Calu3 (cell line): Measurements from ENCODE around the gene UBTF. TPM values are rescaled to one million over a fixed set of nuclear protein-coding genes. Genes with fewer than 3 reads are reported as not detected.

Experiments
- BruUV-seq: library from RNA; stranded (reverse); fragments of 400-500 nt; replicated peaks from 2 replicates; lab custom pipeline; 2021; lab: Mats Ljungman, UMichigan
- CTCF ChIA-PET: fragments of 300-600 bp; sonication (Branson Sonifier 250); formaldehyde crosslinking; loops from one replicate; lab custom pipeline; 2022; ENCODE audit warnings: antibody characterized with exemption; lab: Charles Lee
- DNase-seq: peaks from one replicate; pipeline ENCODE4 v3.0.0; 2022
- H3K27ac Mint-ChIP-seq: one replicate; pipeline ENCODE4 v1.8.0; 2022; ENCODE audit warnings: mixed read lengths; ENCODE audit not compliant: unreplicated experiment
- H3K27me3 Mint-ChIP-seq: one replicate; pipeline ENCODE4 v1.8.0; 2022; ENCODE audit warnings: mixed read lengths; ENCODE audit not compliant: unreplicated experiment
- H3K36me3 Mint-ChIP-seq: one replicate; pipeline ENCODE4 v1.8.0; 2022; ENCODE audit warnings: mild to moderate bottlenecking, moderate library complexity, mixed read lengths; ENCODE audit not compliant: insufficient read depth, unreplicated experiment
- H3K4me1 Mint-ChIP-seq: one replicate; pipeline ENCODE4 v1.8.0; 2022; ENCODE audit warnings: mild to moderate bottlenecking, low read depth, mixed read lengths; ENCODE audit not compliant: unreplicated experiment
- H3K4me3 Mint-ChIP-seq: one replicate; pipeline ENCODE4 v1.8.0; 2022; ENCODE audit warnings: mild to moderate bottlenecking, low read depth, moderate library complexity, mixed read lengths; ENCODE audit not compliant: unreplicated experiment
- H3K9me3 Mint-ChIP-seq: one replicate; pipeline ENCODE4 v1.8.0; 2022; ENCODE audit warnings: low read depth, mixed read lengths; ENCODE audit not compliant: unreplicated experiment
- intact Hi-C: fragments of 100-400 bp; cut with micrococcal nuclease; formaldehyde crosslinking; loops from one replicate; pipeline ENCODE4 v1.10.0; 2022; ENCODE audit not compliant: unreplicated experiment
- total RNA-seq: library from RNA; stranded (reverse); gene quantifications from 2 replicates; pipeline ENCODE4 v1.2.3, GENCODE V29; 2022
- TF ChIP-seq, protein P1 (sequence below): fragments of 200-600 bp; IDR thresholded peaks from one replicate; pipeline ENCODE4 v1.8.0; 2022; ENCODE audit warnings: antibody characterized with exemption; ENCODE audit not compliant: unreplicated experiment

UBTF gene
- total RNA-seq, 1 experiment from 2014 or later = 92.1 TPM

GRCh38 chr17:44187131-44187899 is 32.2 kb downstream of the UBTF start:
- H3K9me3 Mint-ChIP-seq = no peaks in the 10 kb centered on the region
- H3K27ac Mint-ChIP-seq = peak overlapping the region; percentile 93
- intact Hi-C loops = no loop called here
- no peaks in the 10 kb centered on the region for H3K27me3 Mint-ChIP-seq
- peak overlapping the region; percentile 89 for H3K4me3 Mint-ChIP-seq
- H3K4me1 Mint-ChIP-seq = peaks cover 21% of the 10 kb centered on the region
- no TSS peak for BruUV-seq
- DNase-seq = no peak
- TF ChIP-seq, protein P1, sequence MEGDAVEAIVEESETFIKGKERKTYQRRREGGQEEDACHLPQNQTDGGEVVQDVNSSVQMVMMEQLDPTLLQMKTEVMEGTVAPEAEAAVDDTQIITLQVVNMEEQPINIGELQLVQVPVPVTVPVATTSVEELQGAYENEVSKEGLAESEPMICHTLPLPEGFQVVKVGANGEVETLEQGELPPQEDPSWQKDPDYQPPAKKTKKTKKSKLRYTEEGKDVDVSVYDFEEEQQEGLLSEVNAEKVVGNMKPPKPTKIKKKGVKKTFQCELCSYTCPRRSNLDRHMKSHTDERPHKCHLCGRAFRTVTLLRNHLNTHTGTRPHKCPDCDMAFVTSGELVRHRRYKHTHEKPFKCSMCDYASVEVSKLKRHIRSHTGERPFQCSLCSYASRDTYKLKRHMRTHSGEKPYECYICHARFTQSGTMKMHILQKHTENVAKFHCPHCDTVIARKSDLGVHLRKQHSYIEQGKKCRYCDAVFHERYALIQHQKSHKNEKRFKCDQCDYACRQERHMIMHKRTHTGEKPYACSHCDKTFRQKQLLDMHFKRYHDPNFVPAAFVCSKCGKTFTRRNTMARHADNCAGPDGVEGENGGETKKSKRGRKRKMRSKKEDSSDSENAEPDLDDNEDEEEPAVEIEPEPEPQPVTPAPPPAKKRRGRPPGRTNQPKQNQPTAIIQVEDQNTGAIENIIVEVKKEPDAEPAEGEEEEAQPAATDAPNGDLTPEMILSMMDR = no peak
- peaks cover 76% of the 10 kb centered on the region for H3K36me3 Mint-ChIP-seq
- CTCF ChIA-PET = interaction anchor here (0.6 to 2.0 kb wide), 6 partner anchors 19 to 176 kb away, joined by 3 to 10 read pairs (median 4); partner anchors contain the start of gene FAM171A2

GRCh38 chr17:44186307-44187130 is 33.0 kb downstream of the UBTF start, which contains the start of gene TMUB2:
TSS of gene TMUB2 (plus strand) at chr17:44186972. CDS start at chr17:44187709, 737 bp downstream.
- CTCF ChIA-PET = interaction anchor here (0.6 to 2.0 kb wide), 9 partner anchors 13 to 1956 kb away, joined by 3 to 10 read pairs (median 4); partner anchors contain the start of genes ATXN7L3 and FAM171A2
- intact Hi-C loops = no loop called here
- peaks cover 21% of the 10 kb centered on the region for H3K4me1 Mint-ChIP-seq
- no peaks in the 10 kb centered on the region for H3K27me3 Mint-ChIP-seq
- peak within 1 kb of the TSS; percentile 93 for H3K27ac Mint-ChIP-seq
- peak within 1 kb of the TSS; percentile 89 for H3K4me3 Mint-ChIP-seq
- DNase-seq = peak; percentile 100
- H3K36me3 Mint-ChIP-seq = peaks cover 76% of the 10 kb centered on the region
- BruUV-seq = TSS peak; percentile 78
- no peaks in the 10 kb centered on the region for H3K9me3 Mint-ChIP-seq
- TF ChIP-seq, protein P1 = no peak

DNA sequence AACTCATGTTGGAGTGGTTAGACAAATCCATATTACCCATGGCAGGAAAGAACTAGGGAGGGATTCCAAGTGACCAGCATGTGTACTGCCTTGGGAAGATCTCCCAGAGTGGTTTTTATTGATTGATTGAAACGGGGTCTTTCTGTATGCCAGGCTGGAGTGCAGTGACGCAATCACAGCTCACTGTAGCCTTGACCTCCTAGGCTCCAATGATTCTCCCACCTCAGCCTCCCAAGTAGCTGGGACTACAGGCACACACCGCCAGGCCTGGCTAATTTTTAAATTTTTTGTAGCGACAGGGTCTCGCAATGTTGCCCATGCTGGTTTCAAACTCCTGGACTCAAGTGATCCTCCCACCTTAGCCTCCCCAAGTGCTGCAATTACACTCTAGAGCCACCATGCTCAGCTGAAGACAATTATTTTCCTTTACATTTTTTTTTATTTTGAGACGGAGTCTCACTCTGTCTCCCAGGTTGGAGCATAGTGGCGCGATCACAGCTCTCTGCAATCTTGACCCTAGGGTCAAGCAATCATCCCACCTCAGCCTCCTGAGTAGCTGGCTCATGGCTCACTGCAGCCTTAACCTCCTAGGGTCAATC is 35.2 kb downstream of the UBTF start:
- no TSS peak for BruUV-seq
- peaks cover 58% of the 10 kb centered on the region for H3K36me3 Mint-ChIP-seq
- H3K27me3 Mint-ChIP-seq = no peaks in the 10 kb centered on the region
- no peak overlapping the region for H3K4me3 Mint-ChIP-seq
- H3K4me1 Mint-ChIP-seq = peaks cover 21% of the 10 kb centered on the region
- no peak for DNase-seq
- no peaks in the 10 kb centered on the region for H3K9me3 Mint-ChIP-seq
- H3K27ac Mint-ChIP-seq = no peak overlapping the region
- TF ChIP-seq, protein P1 = no peak
- intact Hi-C loops = no loop called here
- CTCF ChIA-PET = interaction anchor here (0.5 kb wide), 1 partner anchor 11 kb away, joined by 4 read pairs; no protein-coding TSS in a partner anchor

- Mint-ChIP-seq H3K9me3 (no peaks in the 10 kb centered on the region), H3K27ac (no peak overlapping the region), H3K36me3 (peaks cover 55% of the 10 kb centered on the region), H3K4me1 (peaks cover 18% of the 10 kb centered on the region), H3K4me3 (no peak overlapping the region), H3K27me3 (no peaks in the 10 kb centered on the region)
- TF ChIP-seq, protein P1 = no peak
- CTCF ChIA-PET = interaction anchor here (0.7 to 1.0 kb wide), 2 partner anchors 15 to 67 kb away, joined by 3 to 5 read pairs; no protein-coding TSS in a partner anchor
- DNase-seq = no peak
- no TSS peak for BruUV-seq
- intact Hi-C loops = no loop called here
Measured at GRCh38 chr17:44183024-44183423, 36.5 kb downstream of the UBTF start.
